NB4 (cell line): ENCODE results near the gene ABCD1.

ENCODE experiments used
- DNase-seq: peaks from one replicate; pipeline ENCODE4 v3.0.0; 2010; ENCODE audit warnings: low read depth
- H3K4me3 ChIP-seq: one replicate; pipeline ENCODE4 v1.5.1; 2011; ENCODE audit warnings: mild to moderate bottlenecking, low read depth, low read length, moderate library complexity
- MYC ChIP-seq: IDR thresholded peaks from 2 replicates; pipeline ENCODE4 v1.6.1; 2011; ENCODE audit warnings: low read depth, low read length
- POLR2A ChIP-seq: IDR thresholded peaks from 2 replicates; pipeline ENCODE4 v1.6.1; 2011; ENCODE audit warnings: mild to moderate bottlenecking; ENCODE audit not compliant: insufficient read length; ENCODE audit errors: extremely low read depth
- TF ChIP-seq, protein P1 (sequence below): IDR thresholded peaks from one replicate; pipeline ENCODE4 v1.5.1; 2012; ENCODE audit warnings: low read depth, low read length
- TF ChIP-seq, protein P2 (sequence below): IDR thresholded peaks from 2 replicates; pipeline ENCODE4 v1.6.1; 2011; ENCODE audit warnings: low read depth, low read length

Gene ABCD1

DNA sequence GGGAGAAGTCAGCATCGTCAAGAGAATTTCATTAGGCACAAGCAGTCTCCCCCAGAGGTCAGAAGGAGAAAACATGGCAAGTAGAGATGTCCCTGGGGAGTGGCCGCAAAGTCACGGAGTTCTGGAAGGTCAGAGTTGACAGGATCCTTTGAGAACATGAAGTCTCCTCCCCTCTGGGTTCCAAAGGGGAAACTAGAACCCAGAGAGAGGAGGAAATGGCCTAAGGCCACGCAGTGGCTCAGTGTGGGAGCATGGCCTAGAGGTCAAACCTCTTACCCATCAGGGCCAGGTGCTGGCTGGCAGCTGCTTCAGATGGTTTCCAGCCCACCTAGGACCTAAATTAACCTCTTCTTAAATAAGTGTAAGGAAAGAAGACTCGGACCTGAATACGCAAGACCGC, 68.6 kb downstream of the ABCD1 start:
- H3K4me3 ChIP-seq, result peak overlapping the region; percentile 82
- peak; percentile 51 for DNase-seq
- no peak for TF ChIP-seq POLR2A
- no peak for TF ChIP-seq MYC
- TF ChIP-seq, protein P1, sequence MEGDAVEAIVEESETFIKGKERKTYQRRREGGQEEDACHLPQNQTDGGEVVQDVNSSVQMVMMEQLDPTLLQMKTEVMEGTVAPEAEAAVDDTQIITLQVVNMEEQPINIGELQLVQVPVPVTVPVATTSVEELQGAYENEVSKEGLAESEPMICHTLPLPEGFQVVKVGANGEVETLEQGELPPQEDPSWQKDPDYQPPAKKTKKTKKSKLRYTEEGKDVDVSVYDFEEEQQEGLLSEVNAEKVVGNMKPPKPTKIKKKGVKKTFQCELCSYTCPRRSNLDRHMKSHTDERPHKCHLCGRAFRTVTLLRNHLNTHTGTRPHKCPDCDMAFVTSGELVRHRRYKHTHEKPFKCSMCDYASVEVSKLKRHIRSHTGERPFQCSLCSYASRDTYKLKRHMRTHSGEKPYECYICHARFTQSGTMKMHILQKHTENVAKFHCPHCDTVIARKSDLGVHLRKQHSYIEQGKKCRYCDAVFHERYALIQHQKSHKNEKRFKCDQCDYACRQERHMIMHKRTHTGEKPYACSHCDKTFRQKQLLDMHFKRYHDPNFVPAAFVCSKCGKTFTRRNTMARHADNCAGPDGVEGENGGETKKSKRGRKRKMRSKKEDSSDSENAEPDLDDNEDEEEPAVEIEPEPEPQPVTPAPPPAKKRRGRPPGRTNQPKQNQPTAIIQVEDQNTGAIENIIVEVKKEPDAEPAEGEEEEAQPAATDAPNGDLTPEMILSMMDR, result no peak
- TF ChIP-seq, protein P2, sequence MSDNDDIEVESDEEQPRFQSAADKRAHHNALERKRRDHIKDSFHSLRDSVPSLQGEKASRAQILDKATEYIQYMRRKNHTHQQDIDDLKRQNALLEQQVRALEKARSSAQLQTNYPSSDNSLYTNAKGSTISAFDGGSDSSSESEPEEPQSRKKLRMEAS, result no peak
